GM06990 (cell line): ENCODE data around the gene CPEB1.

Source experiments
- DNase-seq: peaks from one replicate; pipeline ENCODE4 v3.0.0-alpha.2; 2011; ENCODE audit not compliant: insufficient read length; ENCODE audit errors: extremely low read depth
- H3K27me3 ChIP-seq: replicated peaks from 2 replicates; pipeline ENCODE4 v1.6.0; 2011; ENCODE audit warnings: low read length; ENCODE audit not compliant: control insufficient read depth, insufficient read depth
- H3K36me3 ChIP-seq: 2 replicates; pipeline ENCODE4 v1.5.1; 2011; ENCODE audit warnings: low read length; ENCODE audit not compliant: control insufficient read depth, insufficient read depth
- H3K4me3 ChIP-seq: replicated peaks from 2 replicates; pipeline ENCODE4 v1.5.1; 2011; ENCODE audit warnings: low read depth, mild to moderate bottlenecking, control low read depth, low read length
- TF ChIP-seq, protein P1 (sequence below): IDR thresholded peaks from 2 replicates; pipeline ENCODE4 v1.5.1; 2011; ENCODE audit warnings: low read length, control low read depth, mild to moderate bottlenecking, inconsistent platforms; ENCODE audit not compliant: insufficient read depth, poor library complexity, severe bottlenecking

CPEB1 gene

DNA sequence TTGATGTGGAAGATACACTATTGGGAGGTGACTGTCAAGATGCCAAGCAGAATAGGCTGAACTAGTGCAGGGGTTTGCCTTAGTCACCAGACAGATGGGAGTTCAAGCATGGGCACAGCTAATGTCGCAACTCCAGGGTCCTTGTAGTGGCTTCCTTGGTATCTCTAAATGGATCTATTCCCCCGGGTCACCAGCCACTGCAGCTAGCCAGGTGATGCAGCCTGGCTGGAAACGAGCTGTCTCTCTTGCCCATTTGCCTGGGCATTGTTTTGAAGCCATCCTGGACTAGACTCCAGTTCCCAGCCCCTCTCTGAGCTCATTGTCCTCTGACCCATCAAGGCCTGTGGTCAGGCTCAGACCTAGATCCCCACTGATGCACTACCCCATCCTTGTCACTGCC, 8.4 kb upstream of the CPEB1 start:
- no peak for DNase-seq
- no peak overlapping the region for H3K4me3 ChIP-seq
- H3K27me3 ChIP-seq = no peaks in the 10 kb centered on the region
- TF ChIP-seq, protein P1, sequence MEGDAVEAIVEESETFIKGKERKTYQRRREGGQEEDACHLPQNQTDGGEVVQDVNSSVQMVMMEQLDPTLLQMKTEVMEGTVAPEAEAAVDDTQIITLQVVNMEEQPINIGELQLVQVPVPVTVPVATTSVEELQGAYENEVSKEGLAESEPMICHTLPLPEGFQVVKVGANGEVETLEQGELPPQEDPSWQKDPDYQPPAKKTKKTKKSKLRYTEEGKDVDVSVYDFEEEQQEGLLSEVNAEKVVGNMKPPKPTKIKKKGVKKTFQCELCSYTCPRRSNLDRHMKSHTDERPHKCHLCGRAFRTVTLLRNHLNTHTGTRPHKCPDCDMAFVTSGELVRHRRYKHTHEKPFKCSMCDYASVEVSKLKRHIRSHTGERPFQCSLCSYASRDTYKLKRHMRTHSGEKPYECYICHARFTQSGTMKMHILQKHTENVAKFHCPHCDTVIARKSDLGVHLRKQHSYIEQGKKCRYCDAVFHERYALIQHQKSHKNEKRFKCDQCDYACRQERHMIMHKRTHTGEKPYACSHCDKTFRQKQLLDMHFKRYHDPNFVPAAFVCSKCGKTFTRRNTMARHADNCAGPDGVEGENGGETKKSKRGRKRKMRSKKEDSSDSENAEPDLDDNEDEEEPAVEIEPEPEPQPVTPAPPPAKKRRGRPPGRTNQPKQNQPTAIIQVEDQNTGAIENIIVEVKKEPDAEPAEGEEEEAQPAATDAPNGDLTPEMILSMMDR = no peak
- no peaks in the 10 kb centered on the region for H3K36me3 ChIP-seq

GRCh38 chr15:82653483-82654168, 6.5 kb upstream of the CPEB1 start:
- no peaks in the 10 kb centered on the region for H3K36me3 ChIP-seq
- H3K27me3 ChIP-seq = no peaks in the 10 kb centered on the region
- no peak for DNase-seq
- H3K4me3 ChIP-seq = no peak overlapping the region
- TF ChIP-seq, protein P1 = no peak

GRCh38 chr15:82651708-82652107, 4.5 kb upstream of the CPEB1 start:
- TF ChIP-seq, protein P1 = no peak
- no peaks in the 10 kb centered on the region for H3K27me3 ChIP-seq
- no peak for DNase-seq
- no peaks in the 10 kb centered on the region for H3K36me3 ChIP-seq
- H3K4me3 ChIP-seq = no peak overlapping the region

DNA sequence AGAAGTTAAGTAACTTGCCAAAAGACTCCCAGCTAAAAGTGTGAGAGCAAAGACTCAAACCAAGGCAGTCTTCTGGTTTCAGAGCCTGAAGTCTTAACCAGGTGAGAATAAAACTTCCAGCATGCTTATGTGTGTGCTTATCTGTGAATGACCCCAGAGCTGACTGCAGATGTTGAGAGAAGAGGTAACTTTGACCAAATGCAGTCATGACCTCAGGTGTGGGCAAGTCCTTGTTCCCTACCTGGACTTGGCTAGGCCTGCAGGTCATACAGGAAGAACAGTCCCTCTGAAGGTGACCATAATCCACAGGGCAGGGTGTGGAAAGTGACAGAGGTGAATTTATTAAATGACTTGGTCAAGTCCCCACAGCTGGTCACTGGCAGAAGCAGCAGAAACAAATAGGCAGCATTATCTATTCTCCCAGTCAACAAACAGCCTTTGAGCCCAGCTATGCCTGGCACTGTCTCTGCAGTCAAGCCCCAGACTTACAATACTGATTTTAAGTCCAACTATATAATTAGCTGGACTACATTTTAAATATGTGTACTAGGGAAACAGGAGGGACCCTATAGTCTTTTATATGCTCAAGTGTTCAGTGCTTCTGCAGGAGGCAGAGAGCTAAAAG, 3.0 kb upstream of the CPEB1 start:
- Histone ChIP-seq H3K27me3 (no peaks in the 10 kb centered on the region), H3K4me3 (no peak overlapping the region), H3K36me3 (no peaks in the 10 kb centered on the region)
- no peak for DNase-seq
- TF ChIP-seq, protein P1 = no peak

DNA sequence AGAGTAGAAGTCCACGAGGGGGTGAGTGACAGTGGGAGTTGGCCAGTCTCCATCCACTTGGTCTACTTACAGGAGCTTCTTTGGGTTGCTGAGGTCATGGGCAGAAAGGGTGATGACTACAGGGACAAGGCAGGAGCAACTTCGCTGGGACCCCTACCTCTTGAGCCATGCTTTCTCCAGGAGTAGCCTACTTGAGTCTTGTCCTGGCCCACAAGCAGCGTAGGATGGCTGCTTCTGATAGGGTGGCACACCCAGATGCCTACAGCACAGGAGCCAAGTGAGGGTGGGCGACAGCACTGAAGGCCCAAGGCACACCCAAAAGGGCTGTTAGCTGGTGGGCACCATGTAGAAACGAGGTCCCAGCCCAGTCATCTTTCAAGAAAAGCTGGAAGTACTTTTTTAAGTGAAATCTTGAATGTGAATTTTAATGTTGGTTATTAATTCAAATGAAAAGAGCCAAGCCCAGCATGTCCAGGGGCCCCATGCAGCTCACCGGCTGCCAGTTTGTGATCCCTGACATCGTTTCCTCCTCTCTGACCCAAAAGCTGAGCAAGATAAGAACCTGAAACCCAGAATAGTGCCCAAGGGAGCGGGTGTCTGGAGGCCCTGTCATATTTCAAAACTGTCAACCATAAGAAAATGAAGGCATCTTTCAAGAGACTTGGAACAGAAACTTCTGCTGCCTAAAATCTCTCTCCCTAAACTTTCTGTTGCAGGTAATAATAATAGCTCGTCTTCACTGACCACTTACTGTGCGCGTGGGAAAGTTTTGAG, 2.2 kb upstream of the CPEB1 start:
- Histone ChIP-seq H3K27me3 (no peaks in the 10 kb centered on the region), H3K4me3 (peak overlapping the region; percentile 5; the same call in 1 of the 2 replicates), H3K36me3 (no peaks in the 10 kb centered on the region)
- TF ChIP-seq, protein P1 = no peak
- peak; percentile 21 for DNase-seq
